ENCODE measurements around the gene ABCA9. TPM values are rescaled to one million over a fixed set of nuclear protein-coding genes. Genes with fewer than 3 reads are reported as not detected.

Gene ABCA9
- total RNA-seq, 2 experiments from 2014 or later = 0.47 TPM; not detected in 1

GRCh38 chr17:68993112-68993511 is 67.6 kb downstream of the ABCA9 start:
- Histone ChIP-seq H3K27ac (ENCODE audit: low read depth, low read length, poor library complexity, severe bottlenecking) (no peak overlapping the region), H3K9me3 (ENCODE audit: low read length) (no peaks in the 10 kb centered on the region), H3K79me2 (ENCODE audit: insufficient read depth, low read depth, low read length) (no peaks in the 10 kb centered on the region), H3K4me3 (ENCODE audit: low read depth, low read length, poor library complexity, severe bottlenecking) (no peak overlapping the region), H3K9me2 (ENCODE audit: insufficient read depth, low read length) (no peaks in the 10 kb centered on the region), H2AFZ (ENCODE audit: low read length) (no peak overlapping the region), H3K4me1 (ENCODE audit: insufficient read depth, low read length, poor library complexity, severe bottlenecking) (no peaks in the 10 kb centered on the region), H3K36me3 (ENCODE audit: insufficient read depth, low read length) (no peaks in the 10 kb centered on the region), H3K4me2 (ENCODE audit: low read length) (no peak overlapping the region), H4K20me1 (ENCODE audit: insufficient read depth, low read length) (no peaks in the 10 kb centered on the region)
- TF ChIP-seq EZH2phosphoT487 (IDR thresholded peaks at IDR 0.05; ENCODE audit: borderline replicate concordance, low read depth, low read length) = no peak
- no peak for TF ChIP-seq CTCF (conservative IDR thresholded peaks at IDR 0.05; ENCODE audit: low read length)
- no peak for DNase-seq (ENCODE audit: low spot score)
- intact Hi-C loops (cut with micrococcal nuclease; ENCODE audit: unreplicated experiment) = no loop called here
- no TSS peak for BruUV-seq (replicated peaks)
- ChIA-PET POLR2A (interaction anchor here (0.6 to 0.7 kb wide), 2 partner anchors 150 to 234 kb away, joined by 3 to 4 read pairs; no protein-coding TSS in a partner anchor), CTCF (ENCODE audit: unreplicated experiment) (no interaction called here)

- no peak overlapping the region for H3K4me2 ChIP-seq (ENCODE audit: low read length)
- no peaks in the 10 kb centered on the region for H3K36me3 ChIP-seq (ENCODE audit: insufficient read depth, low read length)
- intact Hi-C loops (cut with micrococcal nuclease; ENCODE audit: unreplicated experiment) = no loop called here
- H3K4me1 ChIP-seq (ENCODE audit: insufficient read depth, low read length, poor library complexity, severe bottlenecking) = no peaks in the 10 kb centered on the region
- H3K4me3 ChIP-seq (ENCODE audit: low read depth, low read length, poor library complexity, severe bottlenecking) = no peak overlapping the region
- ChIA-PET POLR2A (interaction anchor here (0.6 to 0.9 kb wide), 2 partner anchors 11 to 60 kb away, joined by 3 to 4 read pairs; no protein-coding TSS in a partner anchor), CTCF (ENCODE audit: unreplicated experiment) (no interaction called here)
- H2AFZ ChIP-seq (ENCODE audit: low read length) = no peak overlapping the region
- H4K20me1 ChIP-seq (ENCODE audit: insufficient read depth, low read length) = no peaks in the 10 kb centered on the region
- no TSS peak for BruUV-seq (replicated peaks)
- TF ChIP-seq CTCF (conservative IDR thresholded peaks at IDR 0.05; ENCODE audit: low read length) = no peak
- TF ChIP-seq EZH2phosphoT487 (IDR thresholded peaks at IDR 0.05; ENCODE audit: borderline replicate concordance, low read depth, low read length) = no peak
- no peak overlapping the region for H3K27ac ChIP-seq (ENCODE audit: low read depth, low read length, poor library complexity, severe bottlenecking)
- H3K79me2 ChIP-seq (ENCODE audit: insufficient read depth, low read depth, low read length) = no peaks in the 10 kb centered on the region
- no peaks in the 10 kb centered on the region for H3K9me2 ChIP-seq (ENCODE audit: insufficient read depth, low read length)
- DNase-seq (ENCODE audit: low spot score) = no peak
- no peaks in the 10 kb centered on the region for H3K9me3 ChIP-seq (ENCODE audit: low read length)
Measured at GRCh38 chr17:68987966-68988365, 72.8 kb downstream of the ABCA9 start.

- Histone ChIP-seq H3K27ac (ENCODE audit: low read depth, low read length, poor library complexity, severe bottlenecking) (no peak overlapping the region), H4K20me1 (ENCODE audit: insufficient read depth, low read length) (no peaks in the 10 kb centered on the region), H3K9me2 (ENCODE audit: insufficient read depth, low read length) (no peaks in the 10 kb centered on the region), H3K36me3 (ENCODE audit: insufficient read depth, low read length) (no peaks in the 10 kb centered on the region), H3K4me1 (ENCODE audit: insufficient read depth, low read length, poor library complexity, severe bottlenecking) (no peaks in the 10 kb centered on the region), H3K4me2 (ENCODE audit: low read length) (no peak overlapping the region), H3K79me2 (ENCODE audit: insufficient read depth, low read depth, low read length) (no peaks in the 10 kb centered on the region), H3K4me3 (ENCODE audit: low read depth, low read length, poor library complexity, severe bottlenecking) (no peak overlapping the region), H3K9me3 (ENCODE audit: low read length) (no peaks in the 10 kb centered on the region), H2AFZ (ENCODE audit: low read length) (no peak overlapping the region)
- ChIA-PET POLR2A (interaction anchor here (0.6 kb wide), 1 partner anchor 679 kb away, joined by 3 read pairs; no protein-coding TSS in a partner anchor), CTCF (ENCODE audit: unreplicated experiment) (no interaction called here)
- BruUV-seq (replicated peaks) = no TSS peak
- intact Hi-C loops (cut with micrococcal nuclease; ENCODE audit: unreplicated experiment) = no loop called here
- no peak for DNase-seq (ENCODE audit: low spot score)
- TF ChIP-seq CTCF (conservative IDR thresholded peaks at IDR 0.05; ENCODE audit: low read length) = no peak
Measured at GRCh38 chr17:68981288-68981687, 79.4 kb downstream of the ABCA9 start.
